ES-I3 (cell line): ENCODE results near the gene CMTM4.
"Not testable (repeated sequence)": the region's sequence is repeated elsewhere in the genome, so short reads cannot be mapped to it uniquely, and the experiment has no call there.

ENCODE experiments used
- H3K36me3 ChIP-seq: 2 replicates; pipeline ENCODE4 v1.6.1; 2013; ENCODE audit warnings: mild to moderate bottlenecking, low read length, control low read depth, moderate library complexity; ENCODE audit not compliant: insufficient read depth
- H3K4me1 ChIP-seq: 2 replicates; pipeline ENCODE4 v1.6.1; 2013; ENCODE audit warnings: mild to moderate bottlenecking, control low read depth, low read length; ENCODE audit not compliant: insufficient read depth
- H3K9ac ChIP-seq: 2 replicates; pipeline ENCODE4 v1.6.1; 2013; ENCODE audit warnings: low read depth, mild to moderate bottlenecking, low read length, moderate library complexity
- H3K9me3 ChIP-seq: 2 replicates; pipeline ENCODE4 v1.6.1; 2013; ENCODE audit warnings: mild to moderate bottlenecking, low read length, moderate library complexity; ENCODE audit not compliant: control insufficient read depth, insufficient read depth

CMTM4 gene

DNA sequence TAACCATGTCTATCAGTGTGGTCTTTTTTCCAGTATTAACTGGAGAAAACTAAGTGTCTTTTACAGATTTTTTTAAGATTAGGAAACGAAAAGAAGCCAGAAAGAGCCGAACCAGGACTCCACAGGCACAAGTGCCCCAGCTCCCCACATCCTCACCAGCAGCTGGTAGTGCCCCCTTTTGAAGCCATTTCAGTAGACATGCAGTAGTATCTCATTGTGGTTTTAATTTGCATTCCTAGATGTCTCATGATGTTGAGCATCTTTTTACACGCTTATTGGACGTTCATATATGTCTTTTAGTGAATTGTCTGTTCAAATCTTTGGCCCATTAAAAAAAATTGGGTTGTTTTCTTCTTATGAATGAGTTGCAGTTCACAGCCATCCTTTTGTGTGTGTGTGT lies 96.8 kb downstream of the CMTM4 start:
- Histone ChIP-seq H3K36me3 (no peaks in the 10 kb centered on the region), H3K4me1 (no peaks in the 10 kb centered on the region), H3K9ac (no peak overlapping the region), H3K9me3 (no peaks in the 10 kb centered on the region)

GRCh38 chr16:66598111-66598510 lies 98.4 kb downstream of the CMTM4 start:
- no peak overlapping the region for H3K9ac ChIP-seq
- no peaks in the 10 kb centered on the region for H3K4me1 ChIP-seq
- no peaks in the 10 kb centered on the region for H3K9me3 ChIP-seq
- no peaks in the 10 kb centered on the region for H3K36me3 ChIP-seq

DNA sequence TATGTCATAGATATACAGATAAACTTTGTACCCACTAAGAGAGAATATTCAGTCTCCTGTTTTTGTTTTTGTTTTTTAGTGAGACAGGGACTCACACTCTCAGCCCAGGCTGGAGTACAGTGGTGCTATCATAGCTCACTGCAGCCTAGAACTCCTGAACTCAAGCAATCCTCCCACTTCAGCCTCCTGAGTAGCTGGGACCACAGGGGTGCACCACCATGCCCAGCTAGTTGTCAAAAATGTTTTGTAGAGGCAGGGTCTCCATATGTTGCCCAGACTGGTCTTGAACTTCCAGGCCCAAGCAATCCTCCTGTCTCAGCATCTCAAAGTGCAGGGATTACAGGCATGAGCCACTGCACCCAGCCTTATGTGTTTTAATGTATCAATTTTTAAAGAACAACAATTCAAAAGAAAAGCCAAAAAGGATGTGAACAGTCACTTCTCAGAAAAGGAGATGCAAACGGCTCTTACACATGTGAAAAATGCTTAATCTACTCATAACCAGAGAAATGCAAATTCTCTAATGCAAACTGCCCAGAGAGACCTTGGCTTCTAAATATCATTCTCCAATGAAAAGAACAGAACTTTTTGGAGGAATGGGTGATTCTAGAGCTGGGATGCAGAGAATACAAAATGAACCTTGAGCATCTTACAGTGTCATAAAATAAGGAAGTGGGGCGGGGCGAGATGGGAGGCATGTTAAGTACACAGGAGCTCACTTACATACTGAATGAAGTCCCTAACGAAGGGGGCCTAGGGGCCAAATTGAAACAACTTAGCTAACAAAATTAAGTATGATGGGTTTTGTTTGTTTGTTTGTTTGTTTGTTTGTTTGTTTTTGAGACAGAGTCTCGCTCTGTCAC lies 99.3 kb downstream of the CMTM4 start:
- Histone ChIP-seq H3K9ac (no peak overlapping the region), H3K9me3 (no peaks in the 10 kb centered on the region), H3K36me3 (no peaks in the 10 kb centered on the region), H3K4me1 (no peaks in the 10 kb centered on the region)

GRCh38 chr16:66596559-66596958 lies 100.0 kb downstream of the CMTM4 start:
- H3K9ac ChIP-seq, H3K4me1 ChIP-seq, H3K36me3 ChIP-seq, H3K9me3 ChIP-seq: not testable (repeated sequence)

DNA sequence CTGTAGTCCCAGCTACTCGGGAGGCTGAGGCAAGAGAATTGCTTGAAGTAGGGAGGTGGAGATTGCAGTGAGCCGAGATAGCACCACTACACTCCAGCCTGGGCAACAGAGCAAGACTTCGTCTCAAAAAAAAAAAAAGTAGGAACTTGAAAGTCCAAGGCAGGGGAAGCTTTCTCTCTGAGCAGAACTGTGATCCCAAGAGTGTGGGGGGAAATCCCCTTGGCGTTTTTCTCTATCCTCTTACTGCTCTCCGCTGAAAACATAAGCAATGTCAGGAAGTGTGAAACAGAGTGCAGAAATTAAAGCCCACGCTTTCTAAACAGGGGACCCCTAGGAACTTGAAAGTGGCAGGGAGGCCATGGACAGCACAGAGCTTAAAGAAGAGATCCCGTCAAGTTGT lies 101.8 kb downstream of the CMTM4 start:
- Histone ChIP-seq H3K9me3 (no peaks in the 10 kb centered on the region), H3K9ac (no peak overlapping the region), H3K4me1 (peaks cover 9% of the 10 kb centered on the region), H3K36me3 (no peaks in the 10 kb centered on the region)

- H3K4me1 ChIP-seq: peaks cover 12% of the 10 kb centered on the region
- H3K9me3 ChIP-seq: no peaks in the 10 kb centered on the region
Measured at GRCh38 chr16:66592814-66593213, 103.7 kb downstream of the CMTM4 start.

DNA sequence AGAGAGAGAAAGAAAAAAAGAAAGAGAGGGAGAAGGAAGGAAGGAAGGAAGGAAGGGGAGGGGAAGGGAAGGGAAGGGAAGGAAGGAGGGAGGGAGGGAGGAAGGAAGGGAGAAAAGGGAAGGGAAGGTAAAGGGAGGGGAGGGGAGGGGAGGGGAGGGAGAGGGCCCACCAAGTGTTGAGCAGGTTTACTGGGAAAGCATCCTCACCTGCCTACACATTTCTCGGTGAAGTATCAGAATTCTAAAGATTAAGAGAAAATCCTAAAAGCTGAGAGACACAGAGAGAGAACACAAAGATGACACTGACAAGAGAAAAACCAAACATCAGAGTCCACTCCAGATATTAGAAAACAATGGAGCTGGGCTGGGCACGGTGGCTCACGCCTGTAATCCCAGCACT lies 104.3 kb downstream of the CMTM4 start:
- peaks cover 12% of the 10 kb centered on the region for H3K4me1 ChIP-seq
- H3K36me3 ChIP-seq: no peaks in the 10 kb centered on the region
- no peak overlapping the region for H3K9ac ChIP-seq
- H3K9me3 ChIP-seq: no peaks in the 10 kb centered on the region

More at GRCh38 chr16:66592814-66593213, 103.7 kb downstream of the CMTM4 start:
- Histone ChIP-seq H3K36me3 (no peaks in the 10 kb centered on the region), H3K9ac (no peak overlapping the region)

DNA sequence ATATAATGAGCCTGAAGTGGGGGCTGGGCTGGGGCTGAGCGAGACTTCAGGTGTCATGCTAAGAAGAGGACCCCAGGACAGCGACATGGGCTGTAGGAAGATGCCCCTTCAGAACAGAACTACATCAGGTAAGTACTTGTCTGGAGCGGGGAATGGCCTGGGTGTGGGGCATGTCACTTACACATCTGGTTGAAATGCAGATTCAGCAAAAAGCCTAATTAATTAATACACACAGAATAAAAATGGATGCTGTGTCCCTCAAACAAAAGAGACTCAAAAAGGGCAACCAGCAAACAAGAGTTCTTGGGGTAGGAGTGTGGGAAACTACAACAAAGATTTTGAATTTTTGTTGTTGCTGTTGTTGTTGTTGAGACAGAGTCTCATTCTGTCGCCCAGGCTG lies 105.5 kb downstream of the CMTM4 start:
- Histone ChIP-seq H3K36me3 (no peaks in the 10 kb centered on the region), H3K4me1 (peaks cover 12% of the 10 kb centered on the region), H3K9ac (no peak overlapping the region), H3K9me3 (no peaks in the 10 kb centered on the region)

DNA sequence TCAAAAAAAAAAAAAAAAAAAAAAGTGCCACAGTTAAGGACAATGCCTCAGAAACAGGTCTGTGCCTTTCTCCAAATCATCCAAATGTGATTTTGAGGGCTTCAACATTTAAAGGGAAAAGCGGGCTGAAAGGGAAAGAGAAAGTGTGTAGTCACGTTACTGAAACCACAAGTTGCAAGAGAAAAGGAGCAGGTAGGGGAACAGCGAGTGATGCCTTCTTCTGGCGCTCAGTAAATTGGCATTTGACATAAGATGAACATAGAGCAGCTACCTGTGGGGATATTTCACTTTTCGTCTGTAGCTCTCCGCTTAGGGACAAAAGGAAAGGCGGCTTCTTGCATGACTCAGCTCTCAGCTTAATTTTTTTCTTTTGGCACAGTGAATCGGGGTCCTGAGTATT lies 106.2 kb downstream of the CMTM4 start:
- Histone ChIP-seq H3K9ac (no peak overlapping the region), H3K9me3 (no peaks in the 10 kb centered on the region), H3K36me3 (no peaks in the 10 kb centered on the region), H3K4me1 (peaks cover 12% of the 10 kb centered on the region)

DNA sequence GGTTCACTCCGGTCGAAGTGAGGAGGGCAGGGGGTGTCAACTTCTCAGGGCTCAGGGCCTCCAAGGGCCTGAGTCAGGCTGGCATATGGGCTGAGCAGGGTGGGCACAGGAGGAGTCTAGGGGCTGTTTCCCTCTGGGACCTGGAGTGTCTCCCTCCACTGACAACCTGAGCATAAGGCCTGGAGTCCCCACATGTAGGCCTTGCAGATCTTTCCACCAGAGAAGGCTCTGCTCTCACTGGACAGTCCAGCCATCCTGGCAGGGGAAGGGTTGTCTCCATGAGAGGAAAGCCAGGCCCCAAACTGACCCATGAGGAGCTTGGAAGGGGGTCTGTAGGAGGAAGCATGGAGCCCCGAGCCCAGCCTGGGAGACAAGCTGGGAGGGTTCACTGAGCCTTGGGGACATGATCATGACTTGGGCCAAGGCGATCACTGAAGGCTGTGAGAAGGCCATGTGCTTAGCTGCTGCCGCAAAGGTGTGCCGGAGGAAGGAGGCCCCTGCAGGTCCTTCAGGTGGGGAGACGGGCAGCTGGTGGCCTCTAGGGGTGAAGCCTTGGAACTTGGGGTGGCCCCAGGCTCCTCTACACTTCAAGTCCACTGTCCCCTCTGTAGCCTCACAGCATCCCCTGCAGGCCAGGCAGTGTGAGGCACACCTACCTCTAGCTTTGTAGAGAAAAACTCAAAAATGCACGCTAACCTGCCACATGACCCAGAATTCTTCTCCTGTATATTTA lies 107.4 kb downstream of the CMTM4 start:
- no peaks in the 10 kb centered on the region for H3K9me3 ChIP-seq
- H3K36me3 ChIP-seq: no peaks in the 10 kb centered on the region
- no peak overlapping the region for H3K9ac ChIP-seq
- H3K4me1 ChIP-seq: peaks cover 12% of the 10 kb centered on the region

GRCh38 chr16:66587881-66588600 lies 108.5 kb downstream of the CMTM4 start:
- no peak overlapping the region for H3K9ac ChIP-seq
- H3K4me1 ChIP-seq: peaks cover 12% of the 10 kb centered on the region
- no peaks in the 10 kb centered on the region for H3K9me3 ChIP-seq
- H3K36me3 ChIP-seq: no peaks in the 10 kb centered on the region

DNA sequence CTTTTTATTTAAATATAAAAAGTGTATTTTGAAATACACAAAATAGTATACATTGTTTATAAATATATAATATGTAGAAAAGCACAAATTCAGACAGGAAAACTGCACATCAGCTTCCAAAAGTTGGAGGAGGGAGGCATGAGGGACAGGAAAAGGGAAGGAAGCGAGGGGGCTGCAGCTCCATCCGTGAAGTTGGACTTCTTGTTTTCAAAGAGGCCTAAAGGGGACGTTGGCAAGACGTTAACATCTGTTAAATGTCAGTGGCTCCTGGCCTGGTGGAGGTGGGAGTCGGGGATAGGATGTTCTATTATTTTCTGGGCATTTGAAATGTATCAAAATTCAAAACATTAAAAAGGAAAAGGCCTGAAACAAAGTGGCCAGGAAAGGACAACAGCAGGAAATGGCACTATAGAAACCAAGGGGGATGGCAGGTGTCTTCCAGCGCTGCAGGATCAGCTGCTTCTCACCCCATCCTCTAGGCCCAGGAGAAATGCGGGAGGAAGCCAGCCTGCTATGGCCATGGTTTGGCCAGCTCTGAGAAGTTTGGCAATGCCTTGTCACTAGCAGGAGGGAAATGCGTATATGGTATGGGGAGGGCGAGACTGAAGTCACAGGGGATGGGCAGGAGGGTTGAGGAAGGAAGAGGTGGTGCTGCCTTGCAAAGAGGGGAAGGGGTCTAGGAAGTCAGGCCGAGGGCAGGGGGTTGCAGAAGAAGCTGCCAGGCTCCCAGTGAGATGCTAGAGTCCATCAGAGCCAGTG lies 110.9 kb downstream of the CMTM4 start:
- Histone ChIP-seq H3K9me3 (no peaks in the 10 kb centered on the region), H3K36me3 (no peaks in the 10 kb centered on the region; the same call in 1 of the 2 replicates), H3K4me1 (peaks cover 15% of the 10 kb centered on the region), H3K9ac (no peak overlapping the region)

DNA sequence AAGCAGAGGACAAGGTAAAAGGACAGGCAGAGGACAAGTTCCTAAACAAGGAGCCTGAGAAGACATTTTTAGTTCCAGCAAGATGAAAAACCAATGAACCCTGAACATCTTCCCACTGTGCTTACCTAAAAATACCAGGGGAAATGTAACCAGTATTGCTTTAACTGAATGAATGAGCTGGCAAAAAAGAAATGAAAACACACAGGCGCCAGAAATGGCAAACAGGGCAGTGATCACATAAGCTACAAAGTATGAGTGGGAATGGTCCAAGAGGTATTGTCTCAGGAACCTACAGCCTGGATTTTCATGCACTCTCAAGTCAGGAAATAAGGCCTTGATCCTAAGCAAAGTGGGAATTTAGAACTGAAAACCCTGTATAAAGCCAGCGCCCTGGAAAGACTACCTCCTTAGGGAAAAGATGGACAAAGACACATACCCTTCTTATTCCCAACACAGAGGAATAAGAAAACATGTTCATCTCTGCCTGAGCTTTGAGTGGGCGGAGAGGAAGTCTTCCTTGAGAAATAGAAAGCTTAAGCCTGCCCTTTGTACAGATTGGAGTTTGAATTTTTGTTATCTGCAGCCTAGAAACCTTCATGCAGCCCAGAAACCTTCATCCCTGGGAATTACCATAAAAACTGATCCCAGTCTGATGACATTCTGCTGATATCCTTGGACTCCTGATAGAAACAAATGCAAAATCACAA lies 115.1 kb downstream of the CMTM4 start:
- H3K4me1 ChIP-seq: peaks cover 14% of the 10 kb centered on the region
- H3K9ac ChIP-seq: no peak overlapping the region
- no peaks in the 10 kb centered on the region for H3K9me3 ChIP-seq
- H3K36me3 ChIP-seq: no peaks in the 10 kb centered on the region; the same call in 1 of the 2 replicates
